Heart left ventricle (tissue), 13 donors: ENCODE measurements around the gene MRPL46.

ENCODE experiments used
- CTCF ChIP-seq, 12 donors: fragments of 200-600 bp; sonication (generic) in 4 of 12; IDR thresholded peaks; one replicate each; pipeline versions ENCODE4 v1.5.0 to v1.8.0; 2018 to 2022; ENCODE audit warnings: antibody characterized with exemption in 12 of 12, mild to moderate bottlenecking in 5 of 12
- POLR2A ChIP-seq, 2 donors: fragments of 450-650 bp; IDR thresholded peaks; one replicate each; pipeline ENCODE4 v1.6.1; 2017; ENCODE audit warnings: antibody characterized with exemption in 2 of 2, mild to moderate bottlenecking in 2 of 2, moderate library complexity in 2 of 2
- donor health status: ischemic (EF 13 %, LVEDD 7.1; RV severe dilation, severe dysfunction).
- donor health status: DM: no; HTN: yes; CAD: no.
- donor health status: DM: no; HTN: no; CAD: no.
- donor health status: ischemic (EF 25% LVEDD 6.9; RV normal size, moderate dysfunction).
- donor health status: ischemic (EF 25% LVEDD 5.7; RV mildly dilated, moderate dysfunction).
- donor health status: ischemic (EF 35%, LVEDD 5.7; RV mildly dilated, moderate dysfunction).
- donor health status: nonischemic (EF 11% LVEDD 7.7; RV severe dilation, severe dysfunction).
- donor health status: DM: yes; HTN: yes; CAD: no.
- donor health status: PGD.
- donor health status: ischemic (EF 29% LVEDD 5.4; RV normal size, mild dysfunction).
- donor health status: nonischemic (EF 23%, LVEDD 6.1; RV moderate dilation, normal function).

- TF ChIP-seq CTCF (IDR thresholded peaks at IDR 0.05): no peak
- no peak for TF ChIP-seq POLR2A (IDR thresholded peaks at IDR 0.05)
Observed at GRCh38 chr15:88477126-88477525, 9.9 kb upstream of the MRPL46 start.
